Measurements from ENCODE around the gene TYRO3. TPM values are rescaled to one million over a fixed set of nuclear protein-coding genes. Genes with fewer than 3 reads are reported as not detected.

TYRO3 gene
- total and polyA plus RNA-seq, 2 of the 13 experiments (the other 11 are each of a cell fraction or from before 2014, with no cell fraction given), result 24.0 to 43.6 TPM

DNA sequence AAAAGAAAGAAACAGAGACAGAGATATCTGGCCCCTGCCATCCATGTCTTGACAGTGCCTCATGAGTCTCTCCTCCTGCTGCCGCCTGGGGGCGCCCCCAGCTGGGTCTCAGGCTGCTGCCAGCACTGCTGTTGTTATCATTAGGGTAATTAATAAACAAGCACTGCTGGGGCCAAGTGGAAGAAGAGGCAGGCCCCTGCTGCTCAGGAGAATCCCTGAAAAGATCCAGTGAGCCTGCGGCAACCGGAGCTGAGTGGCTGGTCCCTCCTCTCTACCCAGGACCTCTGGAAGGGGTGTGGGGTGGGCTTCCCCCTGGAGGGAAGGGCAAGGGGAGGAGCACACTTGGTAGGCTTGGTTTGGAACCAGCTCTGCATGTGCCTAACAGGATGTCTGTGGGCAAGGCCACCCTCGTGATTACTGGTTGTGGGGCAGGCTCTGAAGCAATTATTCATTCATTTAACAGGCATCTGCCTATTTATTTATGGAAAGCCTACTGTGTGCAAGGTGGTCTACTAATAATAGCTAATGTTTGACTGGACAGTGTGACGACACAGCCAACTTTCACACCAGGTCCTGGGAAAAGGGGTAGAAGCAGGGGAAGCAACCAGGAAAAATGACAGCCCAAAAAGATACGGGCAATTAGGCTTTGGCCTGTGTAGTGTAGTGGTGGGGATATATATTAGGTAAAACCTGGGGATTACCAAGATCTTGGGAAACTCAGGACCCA is 1.2 kb upstream of the TYRO3 start:
- H3K4me2 ChIP-seq (ENCODE audit: low read depth, low read length), result peak overlapping the region; percentile 99
- H3K79me2 ChIP-seq (ENCODE audit: insufficient read depth, low read length), result no peaks in the 10 kb centered on the region
- peak overlapping the region; percentile 30 for H3K9ac ChIP-seq (ENCODE audit: insufficient read depth, low read depth, low read length)
- WGBS (ENCODE audit: low lambda C conversion rate), result 0% methylated on average over 7 of the region's 7 CpGs
- intact Hi-C loops (cut with micrococcal nuclease; ENCODE audit: unreplicated experiment) (loop anchor here (1.0 to 5.0 kb wide), 4 partner anchors 10 to 344 kb away; no protein-coding TSS in a partner anchor), in situ Hi-C loops (cut with HindIII; ENCODE audit: extremely low pct_ligation_motif_present, low pct_unique_long_range_greater_than_20kb) (no loop called here)
- 0 out of 5 replicates have a peak, but pooled peaks cover 0 to 4% of the 10 kb centered on the region in 2 experiments for H3K36me3 ChIP-seq (replicated peaks in 1 of 2; ENCODE audit: control insufficient read depth in 1 of 2, insufficient read depth in 2 of 2, low read length in 2 of 2)
- ATAC-seq, result peak; percentile 69
- H3K4me3 ChIP-seq (replicated peaks in 1 of 3; ENCODE audit: insufficient read depth in 1 of 3, low read depth in 2 of 3, low read length in 3 of 3), result peak overlapping the region; percentile 67 to 82 (median 77)
- no peaks in the 10 kb centered on the region for H4K20me1 ChIP-seq (ENCODE audit: insufficient read depth, low read length)
- no TSS peak for BruUV-seq (replicated peaks)
- DNase-seq (ENCODE audit: low spot score), result peak; percentile 47
- peak; percentile 36 for FAIRE-seq
- no peak overlapping the region for H3K27ac ChIP-seq (ENCODE audit: extremely low read length, insufficient read depth, low read length)
- POLR2A ChIA-PET, result interaction anchor here (1.0 to 3.6 kb wide), 7 partner anchors 10 to 64 kb away, joined by 4 to 24 read pairs (median 5); partner anchors contain the start of gene RPAP1
- H3K4me1 ChIP-seq (ENCODE audit: insufficient read depth, low read length), result peaks cover 65% of the 10 kb centered on the region
- peak overlapping the region; percentile 46 for H2AFZ ChIP-seq (ENCODE audit: low read length)
- no peaks in the 10 kb centered on the region for H3K9me3 ChIP-seq (ENCODE audit: low read length)
- H3K27me3 ChIP-seq (ENCODE audit: control insufficient read depth in 1 of 2, insufficient read depth in 2 of 2, low read length in 2 of 2), result peaks cover 0 to 8% of the 10 kb centered on the region in 2 experiments; a peak in 2 of 5 replicates
- CTCF ChIA-PET (ENCODE audit: low intra/inter-chr PET ratio, low total read pairs), result interaction anchor here (0.6 to 2.7 kb wide), 4 partner anchors 11 to 46 kb away, joined by 5 to 17 read pairs (median 8); no protein-coding TSS in a partner anchor
- TF ChIP-seq ZNF44 (CRISPR knock-in tag; IDR thresholded peaks at IDR 0.05), result peak; percentile 54; the same call in 1 of the 2 replicates
- TF ChIP-seq ZKSCAN1 (IDR thresholded peaks at IDR 0.05; ENCODE audit: low read length), result peak; percentile 47; the same call in 1 of the 2 replicates
- TF ChIP-seq PRMT3 (CRISPR knock-in tag; IDR thresholded peaks at IDR 0.05; ENCODE audit: borderline replicate concordance, low read depth), result no peak
- TF ChIP-seq ZNF160 (CRISPR knock-in tag; IDR thresholded peaks at IDR 0.05), result no peak
- 0 out of 2 replicates have a peak, but pooled peaks have one; percentile 49 for TF ChIP-seq SMAD3 (CRISPR knock-in tag; IDR thresholded peaks at IDR 0.05)
- TF ChIP-seq, protein P1, sequence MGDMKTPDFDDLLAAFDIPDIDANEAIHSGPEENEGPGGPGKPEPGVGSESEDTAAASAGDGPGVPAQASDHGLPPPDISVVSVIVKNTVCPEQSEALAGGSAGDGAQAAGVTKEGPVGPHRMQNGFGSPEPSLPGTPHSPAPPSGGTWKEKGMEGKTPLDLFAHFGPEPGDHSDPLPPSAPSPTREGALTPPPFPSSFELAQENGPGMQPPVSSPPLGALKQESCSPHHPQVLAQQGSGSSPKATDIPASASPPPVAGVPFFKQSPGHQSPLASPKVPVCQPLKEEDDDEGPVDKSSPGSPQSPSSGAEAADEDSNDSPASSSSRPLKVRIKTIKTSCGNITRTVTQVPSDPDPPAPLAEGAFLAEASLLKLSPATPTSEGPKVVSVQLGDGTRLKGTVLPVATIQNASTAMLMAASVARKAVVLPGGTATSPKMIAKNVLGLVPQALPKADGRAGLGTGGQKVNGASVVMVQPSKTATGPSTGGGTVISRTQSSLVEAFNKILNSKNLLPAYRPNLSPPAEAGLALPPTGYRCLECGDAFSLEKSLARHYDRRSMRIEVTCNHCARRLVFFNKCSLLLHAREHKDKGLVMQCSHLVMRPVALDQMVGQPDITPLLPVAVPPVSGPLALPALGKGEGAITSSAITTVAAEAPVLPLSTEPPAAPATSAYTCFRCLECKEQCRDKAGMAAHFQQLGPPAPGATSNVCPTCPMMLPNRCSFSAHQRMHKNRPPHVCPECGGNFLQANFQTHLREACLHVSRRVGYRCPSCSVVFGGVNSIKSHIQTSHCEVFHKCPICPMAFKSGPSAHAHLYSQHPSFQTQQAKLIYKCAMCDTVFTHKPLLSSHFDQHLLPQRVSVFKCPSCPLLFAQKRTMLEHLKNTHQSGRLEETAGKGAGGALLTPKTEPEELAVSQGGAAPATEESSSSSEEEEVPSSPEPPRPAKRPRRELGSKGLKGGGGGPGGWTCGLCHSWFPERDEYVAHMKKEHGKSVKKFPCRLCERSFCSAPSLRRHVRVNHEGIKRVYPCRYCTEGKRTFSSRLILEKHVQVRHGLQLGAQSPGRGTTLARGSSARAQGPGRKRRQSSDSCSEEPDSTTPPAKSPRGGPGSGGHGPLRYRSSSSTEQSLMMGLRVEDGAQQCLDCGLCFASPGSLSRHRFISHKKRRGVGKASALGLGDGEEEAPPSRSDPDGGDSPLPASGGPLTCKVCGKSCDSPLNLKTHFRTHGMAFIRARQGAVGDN (CRISPR knock-in tag; IDR thresholded peaks at IDR 0.05), result peak; percentile 47
- 0 out of 2 replicates have a peak, but pooled peaks have one; percentile 17 for TF ChIP-seq MEF2D (CRISPR knock-in tag; IDR thresholded peaks at IDR 0.05)
- no peak for TF ChIP-seq ISX (CRISPR knock-in tag; conservative IDR thresholded peaks at IDR 0.05)
- TF ChIP-seq TBX2 (CRISPR knock-in tag; IDR thresholded peaks at IDR 0.05; ENCODE audit: borderline replicate concordance), result peak; percentile 60
- peak; percentile 44; the same call in 1 of the 2 replicates for TF ChIP-seq ARID4A (CRISPR knock-in tag; IDR thresholded peaks at IDR 0.05; ENCODE audit: borderline replicate concordance)
- TF ChIP-seq PAWR (CRISPR knock-in tag; IDR thresholded peaks at IDR 0.05; ENCODE audit: borderline replicate concordance), result no peak
- peak; percentile 69 for TF ChIP-seq ARID3A (IDR thresholded peaks at IDR 0.05; ENCODE audit: low read depth, low read length)

All from HepG2 (cell line).